OCI-LY7 (cell line): ENCODE results near the gene RAI2.

Experiments
- CTCF ChIP-seq: fragments of 200-600 bp; sonication (generic); conservative IDR thresholded peaks from 2 replicates; pipeline ENCODE4 v1.5.1; 2014; ENCODE audit warnings: mild to moderate bottlenecking, antibody characterized with exemption, low read length, moderate library complexity, mixed read lengths
- EZH2phosphoT487 ChIP-seq: fragments of 200-600 bp; sonication (generic); IDR thresholded peaks from 2 replicates; pipeline ENCODE4 v1.6.1; 2018; ENCODE audit warnings: low read depth, borderline replicate concordance, mild to moderate bottlenecking, mixed run types, antibody characterized with exemption, low read length, moderate library complexity, mixed read lengths

GRCh38 chrX:17809273-17809672 is 51.8 kb downstream of the RAI2 start:
- TF ChIP-seq CTCF = no peak
- no peak for TF ChIP-seq EZH2phosphoT487
